H4 (cell line): Measurements from ENCODE around the gene SH2D6. TPM values are rescaled to one million over a fixed set of nuclear protein-coding genes. Genes with fewer than 3 reads are reported as not detected.
"Not testable (repeated sequence)": the region's sequence is repeated elsewhere in the genome, so short reads cannot be mapped to it uniquely, and the experiment has no call there.

ENCODE experiments used
- DNase-seq: peaks from one replicate; pipeline ENCODE4 v3.0.0-alpha.2; 2015; ENCODE audit warnings: low spot score
- total RNA-seq: library from RNA; depleted of rRNA; stranded (reverse); fragments of >200 nt; shearing (Covaris generic); gene quantifications from 2 replicates; pipeline ENCODE4 v1.2.3, GENCODE V29; 2014

The SH2D6 gene
- total RNA-seq, 1 experiment from 2014 or later = not detected

DNA sequence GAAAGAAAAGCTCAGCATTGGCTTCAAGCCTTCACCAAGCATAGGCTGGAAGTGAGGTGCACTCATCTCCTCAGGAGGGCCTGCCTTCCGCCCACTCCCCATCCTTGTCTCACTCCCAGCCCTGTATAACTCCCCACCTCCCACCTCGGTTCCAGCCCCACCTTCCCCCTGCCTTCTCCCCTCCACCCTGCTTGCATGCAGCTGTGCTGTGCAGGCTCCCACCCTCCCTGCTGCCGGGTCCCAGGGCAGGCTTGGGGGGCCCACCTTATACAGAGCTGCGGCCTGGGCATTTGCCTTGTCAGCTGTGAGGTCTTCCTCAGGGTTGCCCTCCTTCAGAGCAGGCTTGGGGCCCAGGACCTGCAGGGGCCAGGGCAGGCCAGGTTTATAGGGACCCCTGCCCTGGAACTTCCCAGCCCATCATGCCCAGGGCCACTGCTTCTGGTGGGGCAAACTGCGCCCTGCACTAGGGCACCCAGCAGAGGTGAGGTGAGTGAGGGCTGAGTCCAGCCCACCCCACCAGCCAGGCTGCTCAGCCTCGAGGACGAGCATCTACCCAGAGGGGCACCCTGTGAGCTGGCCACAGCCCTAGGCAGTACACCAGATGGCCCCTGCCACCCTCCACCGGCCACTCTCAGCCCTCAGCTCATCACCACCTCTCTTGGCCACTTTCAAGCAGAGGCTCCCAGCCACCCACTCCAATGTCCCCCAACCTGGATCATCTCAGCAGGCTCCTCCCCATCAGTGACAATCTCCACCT lies 19.9 kb upstream of the SH2D6 start:
- DNase-seq = no peak

DNA sequence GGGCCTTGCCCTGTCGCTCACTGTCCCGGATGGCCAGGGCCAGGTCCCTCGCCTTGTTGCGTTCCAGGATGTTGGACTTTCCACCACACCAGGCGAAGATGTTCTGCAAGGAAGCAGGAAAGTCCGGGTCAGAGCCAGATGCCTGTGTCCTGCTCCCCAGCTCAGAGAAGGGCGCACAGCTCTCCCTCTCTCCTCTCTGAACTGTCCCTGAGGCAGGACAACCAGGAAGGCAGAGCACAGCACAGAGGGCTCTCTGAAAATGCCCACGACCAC lies 19.4 kb upstream of the SH2D6 start:
- no peak for DNase-seq

GRCh38 chr2:85400023-85400422 lies 18.5 kb upstream of the SH2D6 start:
- DNase-seq = no peak

DNA sequence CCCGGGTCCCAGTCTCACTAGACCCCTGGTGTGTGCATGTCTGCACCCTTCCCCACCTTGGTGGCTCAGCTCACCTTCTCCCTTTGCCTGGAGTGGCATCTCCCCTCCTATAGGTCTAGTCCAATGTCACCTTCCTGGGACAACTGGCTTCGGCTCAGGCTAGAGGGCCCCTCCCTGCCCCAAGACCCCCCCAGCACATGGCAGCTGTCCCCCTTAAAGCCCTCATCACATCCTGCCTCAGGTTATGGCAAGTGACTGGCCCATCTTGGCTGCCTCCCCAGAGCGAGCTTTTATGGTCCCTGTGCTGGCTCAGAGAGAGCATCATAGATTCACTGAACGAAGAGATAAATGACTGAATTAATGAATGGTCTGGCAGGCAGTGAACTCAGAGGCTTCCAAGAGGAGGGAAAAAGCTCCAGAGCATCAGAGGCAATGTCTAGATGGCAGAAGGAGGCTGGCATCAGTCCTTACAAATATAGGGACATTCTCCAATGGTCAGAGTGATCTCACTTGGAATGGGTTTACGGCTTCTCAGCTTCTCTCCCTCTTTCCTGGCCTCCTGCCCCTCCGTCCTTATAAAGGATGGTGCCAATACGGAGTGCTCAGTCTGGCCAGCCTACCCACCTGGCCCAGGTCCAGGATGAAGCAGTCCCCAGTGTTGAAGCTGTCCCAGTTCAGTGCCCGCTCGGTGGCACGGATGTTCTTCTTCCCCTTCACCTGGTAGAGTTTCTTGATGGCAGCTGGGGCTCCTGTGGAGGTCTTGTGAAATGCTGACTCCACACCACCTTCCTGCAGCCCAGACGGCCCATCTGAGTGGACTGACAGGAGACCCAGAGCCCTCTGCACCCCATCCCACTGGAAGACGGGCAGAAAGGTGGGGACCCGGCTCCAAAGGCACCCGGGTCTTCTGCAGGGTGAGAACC lies 17.7 kb upstream of the SH2D6 start:
- DNase-seq = no peak

- DNase-seq = no peak
Observed at GRCh38 chr2:85401464-85401805, 17.1 kb upstream of the SH2D6 start.

GRCh38 chr2:85401844-85402243 lies 16.7 kb upstream of the SH2D6 start:
- DNase-seq = no peak

- DNase-seq = peak; percentile 88
Observed at GRCh38 chr2:85405201-85406059, 13.1 kb upstream of the SH2D6 start.

DNA sequence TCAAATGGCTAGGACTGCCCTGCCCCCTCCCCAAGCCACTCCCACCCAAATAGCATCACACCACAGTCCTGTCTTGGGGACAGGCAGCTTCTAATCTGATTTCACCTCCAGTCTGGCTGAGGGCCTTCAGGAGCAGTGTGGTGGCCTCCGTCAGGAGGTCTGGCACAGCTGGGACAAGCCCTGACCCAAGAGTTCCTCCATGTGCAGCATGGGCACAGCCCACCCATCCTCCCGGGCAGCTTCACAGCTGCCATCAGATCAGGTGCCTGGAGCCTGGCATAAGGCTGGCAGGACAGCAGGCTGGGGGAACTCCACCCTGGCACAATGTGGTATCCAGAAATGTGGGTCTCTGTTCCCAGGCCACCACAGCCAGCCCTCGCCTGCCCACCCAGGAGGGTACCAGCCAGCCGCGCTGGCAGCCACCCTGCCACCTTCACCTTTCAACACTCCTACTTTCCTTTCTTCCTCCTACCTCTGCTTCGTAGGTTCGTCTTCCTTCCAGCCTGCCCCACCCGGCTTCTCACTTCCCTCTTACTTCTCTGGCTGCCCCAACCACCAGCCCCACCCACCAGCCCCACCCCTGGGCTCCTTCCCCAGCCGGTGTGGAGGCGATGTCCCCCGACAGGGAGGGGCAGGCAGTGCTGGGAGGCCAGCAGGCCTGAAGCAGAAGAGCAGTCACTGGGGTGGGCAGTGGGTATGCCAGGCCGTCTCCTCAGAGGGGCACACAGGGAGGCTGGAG lies 8.5 kb upstream of the SH2D6 start, which contains the start of gene CAPG:
CAPG (minus strand) TSS at position 522 of the 739 bp plus-strand sequence. CDS start 8,221 bp downstream, outside the sequence.
- peak; percentile 69 for DNase-seq

DNA sequence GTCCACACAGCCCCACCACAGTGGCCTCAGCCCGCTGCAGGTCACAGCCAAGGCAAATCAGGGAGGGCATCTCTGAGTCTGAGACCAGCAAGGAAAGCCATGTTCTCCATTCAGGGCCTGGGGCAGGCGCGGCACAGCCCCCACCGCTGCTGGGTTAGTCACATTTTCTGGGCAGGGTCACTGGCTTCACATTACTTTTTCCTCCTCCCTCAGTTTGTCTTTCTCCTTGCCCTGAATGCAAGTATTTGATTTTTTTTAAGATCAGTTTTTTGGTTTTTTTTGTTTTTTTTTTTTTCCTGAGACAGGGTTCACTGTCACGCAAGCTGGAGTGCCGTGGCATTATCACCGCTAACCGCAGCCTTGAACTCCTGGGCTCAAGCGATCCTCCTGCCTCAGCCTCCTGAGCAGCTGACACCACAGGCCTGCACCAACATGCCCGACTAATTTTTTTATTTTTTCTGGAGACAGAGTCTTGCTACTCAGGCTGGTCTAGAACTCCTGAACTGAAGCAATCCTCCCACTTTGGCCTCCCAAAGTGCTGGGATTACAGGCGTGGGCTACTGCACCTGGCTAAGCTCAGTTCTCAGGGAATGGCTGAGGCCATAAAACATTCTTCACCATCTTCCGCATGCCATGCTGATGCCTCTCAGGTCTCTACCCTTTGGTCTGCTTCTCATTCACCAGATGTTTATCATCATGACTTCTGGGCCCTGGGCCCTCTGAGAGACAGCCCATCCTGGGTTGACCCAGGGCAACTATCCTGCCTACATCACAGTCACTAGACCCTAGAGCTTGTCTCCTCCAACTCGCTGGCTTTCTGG lies 7.7 kb upstream of the SH2D6 start:
- DNase-seq = peak; percentile 47

DNA sequence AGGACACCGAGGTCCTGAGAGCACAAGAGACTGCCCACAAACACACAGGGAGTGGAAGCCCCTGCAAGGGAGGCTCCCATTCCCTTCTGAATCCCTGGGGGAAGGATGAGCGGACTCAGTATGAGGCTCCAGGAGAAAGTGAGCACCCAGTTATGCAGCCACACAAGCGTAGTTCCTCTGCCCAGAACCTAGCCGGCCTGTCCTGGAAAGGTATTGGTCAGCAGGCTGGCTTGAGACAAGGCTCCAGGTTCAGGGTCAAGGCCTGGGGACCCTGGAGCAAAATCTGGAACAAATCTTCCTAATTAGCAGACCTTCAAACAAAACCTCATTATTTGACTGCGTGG lies 7.1 kb upstream of the SH2D6 start:
- no peak for DNase-seq

DNA sequence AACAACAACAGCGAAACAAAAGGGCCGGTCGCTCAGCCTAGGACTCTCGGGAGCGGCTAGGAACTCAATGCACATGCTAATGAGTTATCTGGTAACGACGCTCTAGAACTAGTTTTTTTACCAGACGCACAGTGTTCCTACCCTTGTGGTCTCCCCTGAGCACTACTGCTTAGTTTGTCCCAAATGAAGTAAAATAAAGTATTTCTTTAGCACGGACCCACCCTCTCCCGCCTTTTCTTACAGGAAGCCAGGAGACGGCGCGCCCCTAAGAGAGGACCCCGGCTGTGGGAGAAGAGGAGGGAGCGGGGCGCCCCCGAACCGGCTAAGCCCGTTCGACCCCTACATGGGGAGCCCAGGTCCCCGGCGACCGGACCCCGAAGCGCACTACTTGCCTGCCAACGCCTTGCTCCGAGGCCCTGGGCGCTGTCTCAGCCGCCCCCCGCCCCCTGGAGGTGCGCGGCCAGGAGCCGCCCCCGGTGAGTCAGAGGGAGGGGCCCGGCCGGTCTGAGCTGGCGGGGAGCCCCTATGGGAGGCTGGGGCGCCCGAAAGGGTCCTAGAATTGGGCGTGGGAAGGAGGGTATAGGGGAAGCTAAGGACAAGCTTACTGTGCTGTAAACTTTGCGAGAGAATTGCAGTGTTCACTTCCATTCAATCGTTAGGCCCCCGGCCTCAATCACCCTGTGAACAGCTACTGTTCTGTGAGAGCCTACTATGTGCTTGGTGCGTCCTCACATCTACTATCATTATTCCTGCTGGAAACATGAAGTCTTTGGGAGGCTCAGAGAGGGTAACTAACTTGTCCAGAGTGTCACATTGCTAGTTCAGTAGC lies 4.7 kb upstream of the SH2D6 start:
- no peak for DNase-seq

DNA sequence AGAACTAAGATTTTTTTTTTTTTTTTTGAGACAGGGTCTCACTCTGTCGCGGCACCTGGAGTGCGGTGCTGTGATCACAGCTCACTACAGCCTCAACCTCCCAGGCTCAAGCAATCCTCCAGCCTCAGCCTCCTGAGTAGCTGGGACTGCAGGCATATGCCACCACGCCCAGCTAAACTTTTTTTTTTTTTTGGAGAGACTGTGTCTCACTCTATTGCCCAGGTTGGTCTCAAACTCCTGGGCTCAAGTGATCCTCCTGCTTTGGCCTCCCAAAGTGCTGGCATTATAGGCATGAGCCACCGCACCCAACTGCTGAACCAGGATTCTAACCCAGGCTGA lies 4.1 kb upstream of the SH2D6 start:
- DNase-seq = not testable (repeated sequence)

DNA sequence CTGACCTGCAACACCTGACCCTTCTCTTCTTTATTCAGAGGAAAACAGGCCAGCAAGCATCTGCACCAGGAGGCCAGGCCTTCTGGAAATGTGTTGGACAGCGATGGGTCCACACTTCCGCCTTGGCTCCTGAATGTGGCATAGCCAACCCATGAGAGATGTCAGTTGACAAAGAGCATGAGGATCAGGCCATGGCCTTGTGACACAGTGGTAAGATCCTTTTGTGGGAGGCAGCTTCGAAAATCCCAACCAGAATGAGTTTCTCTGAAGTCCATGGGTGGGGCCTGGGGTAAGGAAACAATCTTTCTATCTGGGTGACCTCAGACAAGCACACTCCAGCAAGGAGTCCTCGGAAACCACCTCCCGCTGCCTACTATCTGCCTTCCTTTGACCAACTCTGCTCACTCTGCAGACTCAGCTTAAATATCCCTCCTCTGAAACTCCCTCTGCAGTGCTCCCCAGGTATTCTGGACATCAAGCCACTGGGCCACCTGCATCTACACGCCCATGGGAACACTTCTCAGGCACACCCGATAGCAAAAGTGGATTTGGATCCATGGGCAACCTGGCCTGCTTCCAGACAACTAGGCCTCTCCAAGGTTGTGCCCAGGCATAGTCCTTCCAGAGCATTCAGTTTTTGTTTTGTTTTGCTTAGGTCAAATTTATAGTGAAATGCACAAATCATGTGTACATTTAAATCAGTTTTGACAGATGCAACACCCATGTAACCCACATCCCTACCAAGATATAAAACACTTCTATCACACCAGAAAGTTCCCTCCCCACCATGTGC lies 3.6 kb upstream of the SH2D6 start:
- no peak for DNase-seq

DNA sequence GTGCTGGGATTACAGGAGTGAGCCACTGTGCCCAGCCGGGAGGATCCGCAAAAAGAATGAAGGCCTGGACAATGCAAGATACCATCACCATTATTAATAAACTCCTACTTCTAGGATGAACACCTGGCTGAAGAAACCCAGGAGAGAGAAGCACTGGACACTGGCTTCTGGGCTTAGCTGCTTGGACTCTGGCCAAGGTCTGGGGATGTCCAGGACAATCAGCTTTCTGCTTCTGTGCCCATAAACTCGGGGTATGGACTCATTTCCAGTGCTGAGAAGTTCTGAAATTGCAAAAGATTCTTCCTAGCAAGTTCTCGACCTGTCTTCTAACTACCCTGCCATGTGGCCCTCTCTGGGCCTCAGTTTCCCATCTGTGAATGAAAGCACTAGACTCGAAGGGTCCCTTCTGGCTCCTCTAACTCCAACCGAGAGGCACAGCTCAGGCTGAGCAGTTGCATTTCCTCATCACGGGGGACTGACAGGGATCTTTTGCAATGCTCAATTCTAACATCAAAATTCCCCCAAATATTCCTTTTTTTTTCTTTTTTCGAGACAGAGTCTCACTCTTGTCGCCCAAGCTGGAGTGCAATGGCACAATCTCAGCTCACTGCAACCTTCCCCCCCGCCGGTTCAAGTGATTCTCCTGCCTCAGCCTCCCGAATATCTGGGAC lies 2.4 kb upstream of the SH2D6 start:
- DNase-seq = no peak

DNA sequence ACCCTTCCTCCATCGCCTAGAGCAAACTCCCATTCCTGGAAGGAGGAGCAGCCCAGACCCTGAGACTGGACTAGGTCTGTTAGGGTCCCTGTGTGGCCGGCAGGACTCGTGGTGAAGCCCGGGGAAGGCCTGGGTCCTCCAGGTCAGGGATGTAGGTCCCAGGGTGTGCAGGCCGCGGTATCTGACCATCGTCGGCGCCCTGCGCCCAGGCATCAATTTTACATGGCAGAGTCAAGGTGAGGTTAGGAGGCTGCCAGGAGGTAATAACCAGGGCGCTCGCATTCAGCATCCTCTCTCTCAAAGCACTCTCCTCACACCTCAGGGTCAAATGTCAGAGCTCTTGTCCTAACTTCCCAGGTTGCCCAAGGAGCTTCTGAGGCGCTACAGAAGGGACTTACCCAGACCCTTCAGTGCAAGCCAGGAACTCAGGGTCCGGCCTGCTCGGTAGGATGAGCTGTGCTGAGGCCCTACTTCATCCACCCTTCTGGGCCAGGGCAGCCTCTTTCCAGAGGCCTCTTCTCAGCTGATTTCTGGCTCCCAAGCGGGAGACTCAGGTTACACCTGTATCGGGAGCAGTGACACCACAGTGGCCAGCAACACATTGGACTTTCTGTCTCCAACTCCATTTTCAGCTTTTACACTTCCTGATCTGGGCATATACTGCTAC lies 628 bp downstream of the SH2D6 start:
- no peak for DNase-seq

DNA sequence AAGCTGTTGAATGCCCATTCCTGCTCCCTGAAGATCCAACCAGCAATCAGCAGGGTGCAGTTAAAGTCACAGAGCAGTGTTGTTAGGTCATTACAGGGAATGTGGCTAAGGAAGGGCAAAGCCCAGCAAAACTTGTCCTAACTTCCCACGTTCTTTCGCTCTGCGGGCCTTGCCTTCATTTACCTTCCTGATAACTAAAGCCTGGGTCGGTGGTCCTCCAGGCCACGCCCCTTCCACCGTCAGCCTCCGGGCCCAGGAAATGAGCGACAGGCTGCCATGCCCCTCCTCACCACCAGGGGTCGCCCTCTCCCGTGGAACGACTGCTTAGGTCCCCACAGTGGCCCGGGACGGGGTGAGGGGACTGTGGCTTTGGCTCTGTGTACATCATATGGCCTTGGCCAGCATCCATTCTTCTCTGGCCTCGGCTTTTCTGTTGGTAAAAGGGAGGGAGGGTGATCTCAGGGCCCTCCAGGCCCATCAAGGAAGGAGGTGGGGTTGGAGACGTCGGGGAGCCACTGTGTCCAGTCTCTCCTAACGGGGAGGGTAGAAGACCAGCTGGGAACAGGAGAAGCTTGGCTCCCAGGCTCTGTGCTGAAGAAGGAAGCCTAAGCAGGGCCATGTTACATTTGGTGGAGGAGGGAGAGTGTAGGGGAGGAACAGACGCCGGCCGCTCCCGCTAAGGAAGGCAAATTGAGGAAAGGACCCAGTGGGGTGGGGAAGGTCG lies 2.2 kb downstream of the SH2D6 start:
- DNase-seq = peak; percentile 78
